Globus pallidus (tissue), 1 donor: ENCODE results near the gene CAMKMT.
"Not testable (repeated sequence)": the region's sequence is repeated elsewhere in the genome, so short reads cannot be mapped to it uniquely, and the experiment has no call there.

ENCODE experiments used
- DNase-seq: peaks from one replicate; pipeline ENCODE4 v3.0.0-alpha.2; 2015; ENCODE audit warnings: low spot score

Gene CAMKMT

DNA sequence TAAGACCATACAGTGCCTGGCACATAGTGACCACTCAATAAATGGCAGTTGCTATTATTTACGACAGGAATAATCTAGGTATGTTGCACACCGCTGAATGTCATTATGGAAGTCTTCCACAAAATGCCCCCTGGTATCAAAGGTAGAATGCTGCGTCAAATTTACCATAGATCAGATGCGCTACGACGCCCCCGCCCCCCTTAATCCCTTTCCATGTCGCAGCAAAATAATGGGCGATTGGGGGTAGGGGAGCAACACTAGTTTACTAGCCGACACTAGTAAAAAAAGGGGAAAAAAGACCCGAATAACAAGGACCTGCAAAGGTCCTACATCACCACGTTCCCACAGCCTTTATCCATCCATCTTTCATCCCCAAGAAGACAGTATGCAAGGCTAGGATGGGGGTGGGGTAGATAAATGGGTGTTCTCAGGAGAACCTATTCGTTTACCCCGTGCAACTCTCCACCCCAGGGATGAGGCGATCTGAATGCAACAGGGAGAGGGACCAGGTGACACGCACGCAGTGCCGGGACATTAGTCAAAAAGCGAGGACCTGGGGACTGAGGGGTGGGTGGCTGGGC is 908 bp upstream of the CAMKMT start:
- no peak for DNase-seq

DNA sequence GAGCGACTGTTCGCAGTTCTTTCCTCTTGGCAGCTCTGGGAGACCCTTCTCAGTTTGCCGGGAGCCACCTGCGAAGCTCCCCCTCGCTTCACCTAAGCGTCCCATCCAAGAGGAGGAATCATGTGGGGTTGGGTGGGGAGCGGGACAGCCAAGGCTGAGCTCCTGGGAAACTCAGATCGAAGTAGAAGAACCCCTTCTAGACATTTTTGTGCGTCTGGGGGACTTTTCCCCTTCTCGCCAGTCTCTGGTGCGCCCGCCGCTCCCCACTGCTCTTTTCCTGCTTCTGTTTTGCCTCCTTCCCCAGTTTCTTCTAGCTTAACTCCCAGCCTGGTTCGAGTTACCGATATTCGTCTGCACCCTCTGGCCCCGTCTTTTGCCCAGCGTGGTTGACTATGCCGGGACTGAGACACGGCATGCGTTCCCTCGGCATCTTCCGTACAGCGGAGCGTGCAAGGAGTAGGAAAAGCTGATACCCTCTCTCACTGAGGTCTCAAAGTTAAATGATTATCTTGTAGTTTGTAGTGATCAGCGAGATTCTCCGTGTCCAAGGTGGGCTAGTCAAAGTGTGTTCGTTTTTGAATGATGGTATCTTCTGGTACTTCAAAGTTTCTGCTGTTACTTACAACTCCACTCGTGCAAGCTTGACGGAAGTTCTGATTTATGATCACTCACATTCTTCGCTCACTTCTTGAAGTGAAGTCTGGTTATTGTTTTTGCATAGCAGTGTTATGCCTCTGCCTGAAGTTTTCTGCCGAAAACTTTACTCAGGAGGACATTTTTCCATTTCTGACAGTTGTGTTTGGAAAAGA is 664 bp downstream of the CAMKMT start:
- peak; percentile 25 for DNase-seq

DNA sequence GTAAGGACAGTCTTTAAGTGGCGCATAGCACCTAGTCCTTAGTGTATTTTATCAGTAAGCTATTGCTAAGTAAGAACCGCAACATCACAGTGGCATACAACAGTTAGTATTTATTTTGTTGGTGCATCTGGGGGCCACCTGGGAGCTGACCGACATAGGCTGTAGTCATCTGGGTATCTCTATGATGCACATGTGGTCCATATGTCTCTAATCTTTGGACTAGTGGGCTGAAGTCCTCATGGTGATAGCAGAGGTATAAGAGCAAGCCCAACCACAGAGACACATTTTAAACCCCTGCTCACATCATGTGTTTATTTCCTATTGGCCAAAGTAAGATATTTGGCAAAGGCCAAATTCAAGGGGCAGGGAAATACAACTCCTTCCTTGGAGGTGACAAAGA is 2.9 kb downstream of the CAMKMT start:
- no peak for DNase-seq

DNA sequence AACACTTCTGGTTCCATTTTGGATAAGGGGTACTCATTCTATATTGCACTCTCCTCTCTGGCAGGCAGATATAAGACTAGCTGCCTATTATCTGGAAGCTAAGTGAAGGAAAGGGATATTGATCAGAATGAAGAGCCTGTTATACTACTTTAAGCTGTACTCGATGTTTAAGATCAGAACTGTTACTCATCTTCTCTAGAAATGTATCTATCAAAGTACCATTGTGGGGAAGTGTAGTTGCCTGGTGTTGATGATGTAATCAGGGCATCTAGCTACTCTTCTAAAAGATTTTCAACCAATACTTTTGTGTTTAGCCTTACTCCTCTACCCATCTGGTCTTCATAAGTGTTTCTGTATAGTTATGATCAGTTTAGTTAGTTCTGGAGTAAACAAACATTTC is 5.8 kb downstream of the CAMKMT start:
- DNase-seq: no peak

DNA sequence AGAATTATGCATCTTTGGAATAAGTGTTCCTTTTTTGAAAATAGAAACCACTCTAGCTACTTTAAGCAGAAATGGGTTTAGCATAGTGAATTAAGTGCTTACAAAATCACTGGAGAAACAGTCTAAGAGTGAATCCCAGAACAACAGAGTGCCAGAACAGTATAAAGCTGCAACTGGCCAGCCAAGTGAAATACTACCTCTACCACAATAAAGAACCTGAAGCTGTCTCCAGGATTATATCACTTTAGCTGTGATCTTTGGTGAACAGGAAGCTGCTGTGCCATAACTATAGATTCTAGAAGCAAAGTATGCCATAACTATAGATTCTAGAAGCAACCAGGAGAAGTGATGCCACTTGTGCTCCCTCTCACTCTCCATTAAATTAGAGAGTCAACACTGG is 7.6 kb downstream of the CAMKMT start:
- DNase-seq: no peak

DNA sequence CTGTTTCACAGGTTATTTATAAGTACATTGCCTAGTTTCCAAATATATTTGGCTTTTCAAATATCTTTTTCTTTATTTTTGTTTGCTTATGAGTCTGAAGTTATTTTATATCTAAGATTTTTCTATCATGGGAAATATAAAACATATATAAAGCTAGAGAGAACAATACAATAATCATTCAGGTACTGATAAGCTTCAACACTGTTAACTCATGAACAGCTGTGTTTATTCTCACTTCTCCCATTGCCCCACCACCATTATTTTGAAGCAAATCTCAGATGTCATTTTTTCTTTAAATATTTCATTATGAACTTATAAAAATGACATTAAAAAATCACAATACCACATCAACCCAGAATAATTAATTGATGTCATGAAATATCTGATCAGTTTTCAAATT is 9.7 kb downstream of the CAMKMT start:
- no peak for DNase-seq

DNA sequence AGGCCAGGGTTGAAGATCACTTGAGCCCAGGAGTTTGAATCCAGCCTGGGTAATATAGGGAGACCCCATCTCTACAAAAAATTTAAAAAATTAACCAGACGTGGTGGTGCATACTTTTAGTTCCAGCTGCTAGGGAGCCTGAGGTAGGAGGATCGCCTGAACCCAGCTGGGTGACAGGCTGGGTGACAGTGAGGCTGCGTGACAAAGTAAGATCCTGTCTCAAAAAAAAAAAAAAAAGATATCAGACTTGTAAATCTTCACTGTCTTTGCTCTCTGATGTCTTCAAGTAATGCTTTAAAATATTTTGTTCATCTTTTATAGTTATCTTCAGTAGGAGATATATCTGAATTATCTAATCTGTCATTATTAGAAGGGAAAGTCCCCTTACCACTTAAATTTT is 10.5 kb downstream of the CAMKMT start:
- no peak for DNase-seq

DNA sequence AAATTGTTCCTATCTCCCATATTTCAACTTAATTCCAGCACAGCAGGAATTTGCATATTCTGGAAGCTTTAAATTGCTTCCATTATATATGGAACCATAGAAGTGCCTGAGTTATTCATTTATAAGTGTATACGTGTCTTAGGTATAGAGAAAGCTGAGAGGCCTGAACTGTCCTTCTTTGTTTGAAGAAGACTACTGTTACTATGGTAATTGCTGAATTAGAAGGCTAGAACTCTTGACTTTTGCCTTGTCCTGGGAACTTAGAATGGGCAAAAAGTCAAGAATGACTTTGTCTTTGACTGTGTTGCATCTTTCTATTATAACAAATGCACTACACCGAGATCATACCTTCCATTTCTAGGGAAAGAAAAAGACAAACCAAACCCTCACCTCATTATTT is 15.7 kb downstream of the CAMKMT start:
- DNase-seq: no peak

DNA sequence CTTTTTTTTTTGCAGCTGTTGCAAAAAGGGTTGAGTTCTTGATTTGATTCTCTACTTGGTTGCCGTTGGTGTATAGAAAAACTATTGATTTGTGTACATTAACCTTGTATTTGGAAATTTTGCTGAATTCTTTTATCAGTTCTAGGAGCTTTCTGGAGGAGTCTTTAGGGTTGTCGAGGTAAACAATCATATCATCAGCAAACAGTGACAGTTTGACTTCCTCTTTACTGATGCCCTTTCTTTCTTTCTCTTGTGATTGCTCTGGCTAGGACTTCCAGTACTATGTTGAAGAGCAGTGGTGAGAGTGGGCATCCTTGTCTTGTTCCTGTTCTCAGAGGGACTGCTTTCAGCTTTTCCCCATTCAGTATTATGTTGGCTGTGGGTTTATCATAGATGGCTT is 23.5 kb downstream of the CAMKMT start:
- DNase-seq: not testable (repeated sequence)

DNA sequence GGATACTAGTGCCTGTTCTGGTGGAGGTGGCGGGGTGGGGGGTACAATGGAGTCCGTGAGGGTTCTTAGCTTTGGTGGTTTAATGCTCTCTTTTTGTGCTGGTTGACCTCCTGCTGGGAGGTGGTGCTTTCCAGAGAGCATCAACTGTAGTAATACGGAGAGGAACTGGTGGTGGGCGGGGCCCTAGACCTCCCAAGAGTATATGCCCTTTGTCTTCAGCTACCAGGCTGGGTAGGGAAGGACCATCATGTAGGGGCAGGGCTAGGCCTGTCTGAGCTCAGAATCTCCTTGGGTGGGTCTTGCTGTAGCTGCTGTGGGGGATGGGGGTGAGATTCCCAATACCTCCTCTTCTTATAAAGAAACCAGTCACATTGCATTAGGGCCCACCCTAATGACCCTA is 27.1 kb downstream of the CAMKMT start:
- DNase-seq: no peak

DNA sequence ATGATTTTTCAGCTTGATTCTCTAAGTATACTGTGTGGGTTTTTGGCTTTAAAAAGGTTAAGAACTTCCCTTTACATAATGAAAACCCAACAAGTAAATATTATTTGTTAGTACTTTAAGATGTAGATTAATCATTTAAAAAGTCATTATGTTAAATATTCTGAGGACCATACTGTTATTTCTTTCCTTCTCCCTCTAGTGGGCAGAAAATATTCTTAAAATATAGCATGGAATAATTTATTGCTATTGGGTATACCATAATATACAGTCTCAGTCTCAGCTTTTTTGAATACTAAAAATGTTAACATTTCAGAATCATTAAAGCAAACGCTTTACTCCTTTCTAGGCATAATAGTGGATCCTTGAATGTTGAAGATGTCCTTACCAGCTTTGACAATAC is 28.1 kb downstream of the CAMKMT start:
- no peak for DNase-seq

DNA sequence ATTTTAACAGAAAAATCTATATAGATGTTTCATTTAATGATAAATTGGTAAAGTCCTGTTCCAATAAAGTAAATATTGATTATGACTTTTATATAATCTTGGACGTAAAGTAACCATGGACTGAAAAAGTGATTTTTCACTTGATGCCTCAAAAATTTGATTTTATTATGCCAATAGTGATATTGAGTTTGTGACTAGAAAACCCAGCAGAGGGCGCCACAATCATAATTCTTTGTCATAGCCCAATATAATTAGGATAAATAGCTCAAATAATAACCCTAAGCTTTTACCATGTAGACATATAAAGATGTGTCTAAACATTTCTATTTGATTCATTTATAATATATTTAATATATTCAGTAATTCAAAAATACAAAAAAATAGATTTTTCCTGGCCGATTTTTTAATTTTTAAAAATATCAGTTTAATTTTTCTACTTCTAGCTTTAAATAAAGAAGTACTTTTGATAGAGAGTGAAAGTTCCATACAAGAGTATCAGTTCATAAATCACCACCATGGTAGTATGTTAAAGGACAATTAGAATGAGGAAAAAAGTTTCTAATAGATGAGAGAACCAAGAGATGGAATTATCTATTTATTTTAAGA is 30.7 kb downstream of the CAMKMT start:
- DNase-seq: peak; percentile 33

DNA sequence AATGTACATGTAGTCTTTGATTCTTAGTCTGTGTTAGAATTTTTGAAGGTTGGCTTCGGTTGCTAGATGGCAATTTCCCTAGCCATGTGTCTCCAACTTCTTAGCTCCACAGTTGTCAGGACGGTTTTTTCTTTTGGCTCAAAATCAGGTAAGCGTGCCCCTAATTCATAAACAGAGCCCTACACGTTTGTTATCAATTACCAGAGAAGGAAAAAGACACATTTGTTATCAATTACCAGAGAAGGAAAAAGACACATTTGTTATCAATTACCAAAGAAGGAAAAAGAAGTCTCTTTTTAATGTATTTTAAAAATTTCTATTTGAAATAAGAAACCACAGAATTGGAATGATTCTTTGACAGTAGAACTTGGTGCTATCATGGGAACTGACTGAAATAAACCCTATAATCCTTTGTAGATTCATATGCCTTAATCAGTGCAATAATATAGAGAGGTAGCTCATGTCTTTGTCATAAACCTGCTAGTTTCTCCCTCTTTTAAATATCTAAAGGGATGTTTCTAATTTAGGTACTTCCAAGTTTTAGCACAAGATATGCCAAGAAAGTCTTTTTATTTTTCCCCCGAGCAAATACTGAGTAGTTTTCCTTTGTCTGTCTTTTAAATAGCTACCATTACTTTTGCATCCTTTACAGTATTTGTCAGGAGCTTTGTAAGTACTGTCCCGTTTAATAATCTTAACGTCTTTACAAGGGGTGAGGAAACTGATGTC is 35.9 kb downstream of the CAMKMT start:
- no peak for DNase-seq

DNA sequence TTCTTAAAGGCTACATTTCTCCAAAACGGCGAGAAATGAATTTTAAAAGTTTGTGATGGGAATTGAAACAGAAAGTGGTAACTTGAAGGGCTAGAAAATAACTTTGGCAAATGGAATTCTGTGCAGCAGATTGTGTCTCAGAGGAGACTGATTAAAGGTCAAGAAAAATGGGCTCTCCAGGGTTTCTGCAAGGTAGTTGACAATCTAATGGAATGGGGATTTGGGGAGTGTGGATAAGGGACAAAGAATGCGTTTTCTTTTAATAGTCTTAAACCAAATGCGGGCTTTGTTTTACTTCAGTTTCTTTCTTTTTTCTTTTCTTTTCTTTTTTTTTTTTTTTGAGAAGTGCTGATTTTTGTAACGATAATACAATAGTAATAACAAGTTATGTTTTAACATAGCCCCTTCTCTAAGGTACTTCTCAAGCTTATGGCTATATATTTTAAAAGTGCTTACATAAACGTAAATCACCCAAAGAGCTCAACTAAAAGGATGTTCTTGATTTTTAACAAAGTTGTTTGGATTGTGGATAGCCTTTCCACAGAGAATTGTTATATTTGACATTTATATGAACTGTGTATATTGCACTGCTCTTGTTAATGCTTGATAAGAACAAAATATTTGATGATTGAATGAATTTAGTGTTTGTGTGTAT is 36.6 kb downstream of the CAMKMT start:
- DNase-seq: no peak

DNA sequence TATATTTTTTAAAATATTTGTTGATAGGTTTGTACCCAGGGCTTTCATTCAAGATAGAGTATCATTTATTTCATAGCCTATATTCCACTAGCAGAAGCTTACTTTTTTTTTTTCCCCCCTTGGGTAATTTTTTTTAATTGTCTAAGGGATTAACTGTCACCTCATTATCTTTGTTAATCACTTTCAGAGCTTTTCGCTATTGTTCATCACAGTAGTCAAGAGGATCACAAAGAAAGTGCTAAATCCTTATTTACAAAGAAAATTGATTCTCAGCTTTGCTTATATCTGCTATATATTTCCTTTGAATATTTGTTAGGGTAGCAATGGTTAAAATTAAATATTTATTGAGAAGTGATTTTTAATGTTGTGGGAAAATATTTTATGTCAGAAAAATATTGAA is 59.0 kb downstream of the CAMKMT start:
- no peak for DNase-seq

DNA sequence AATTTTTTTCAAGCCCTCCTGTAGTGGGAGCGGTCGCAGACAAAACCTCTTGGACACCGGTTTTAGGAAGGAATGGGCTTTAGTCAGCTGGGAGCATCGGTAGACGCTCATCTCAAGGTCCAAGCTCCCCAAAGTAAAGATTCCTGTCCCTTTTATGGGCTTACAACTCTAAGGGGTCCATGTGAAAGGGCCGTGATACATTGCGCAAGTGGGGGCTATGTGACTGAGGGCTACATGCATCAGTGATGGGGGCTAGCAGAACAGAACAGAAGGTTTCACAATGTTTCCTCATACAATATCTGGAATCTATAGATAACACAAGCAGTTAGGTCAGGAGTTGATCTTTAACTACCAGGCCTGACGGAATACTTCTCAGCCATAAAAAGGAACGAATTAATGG is 62.5 kb downstream of the CAMKMT start:
- no peak for DNase-seq

DNA sequence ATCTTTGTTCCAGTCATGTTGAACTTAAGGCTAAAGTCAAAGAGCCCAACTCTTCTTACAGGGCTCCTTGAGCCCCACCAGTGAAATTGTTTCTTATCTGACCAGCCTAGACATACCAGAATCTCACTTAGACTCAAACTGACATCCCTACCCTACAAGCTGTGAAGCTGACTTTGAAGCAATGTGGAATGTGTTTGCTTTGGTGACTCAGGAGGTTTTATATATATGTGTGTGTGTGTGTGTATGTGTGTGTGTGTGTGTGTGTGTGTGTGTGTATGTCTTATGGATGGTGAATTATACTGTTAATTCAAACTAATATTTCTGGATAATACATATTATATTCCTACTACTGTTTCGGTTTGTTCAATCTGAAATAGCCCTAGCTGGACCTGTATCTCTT is 67.3 kb downstream of the CAMKMT start:
- no peak for DNase-seq

DNA sequence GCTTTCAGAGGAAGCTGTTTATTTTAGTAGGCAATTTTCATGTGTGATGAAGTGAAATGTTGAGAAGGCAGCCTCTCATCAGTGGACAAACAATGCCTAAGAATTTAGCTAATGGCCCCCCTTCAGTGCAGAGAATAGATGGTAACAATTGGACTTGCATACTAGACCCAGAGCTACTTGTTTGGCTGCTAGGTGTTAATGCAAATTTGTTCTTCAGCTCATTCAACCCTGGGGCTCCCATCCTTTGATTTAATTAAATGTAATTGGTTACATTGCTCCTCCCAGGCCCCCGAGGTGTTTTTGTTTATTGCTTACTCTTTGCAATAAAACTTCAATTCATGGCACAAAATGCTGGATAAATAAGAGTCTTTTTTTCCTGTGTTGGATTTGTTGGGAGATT is 68.6 kb downstream of the CAMKMT start:
- DNase-seq: no peak

DNA sequence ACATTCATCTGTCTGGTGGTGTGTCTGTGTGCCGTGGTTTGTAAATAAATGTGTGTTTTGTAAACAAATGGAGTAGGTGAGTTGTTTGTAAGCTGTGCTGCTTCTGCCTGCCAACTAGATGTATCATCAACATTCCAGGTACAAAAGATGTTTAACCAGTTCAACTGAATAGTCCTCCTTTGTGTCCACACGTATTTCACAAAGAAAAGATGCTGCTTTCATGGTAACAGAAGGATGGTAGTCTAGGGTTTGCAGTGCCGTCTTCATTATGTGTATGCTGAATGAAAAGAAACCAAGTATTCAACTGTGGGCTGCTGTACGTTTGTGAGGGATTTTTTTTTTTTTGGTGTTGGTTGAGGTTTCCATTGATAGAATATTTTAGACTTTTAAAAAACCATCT is 72.1 kb downstream of the CAMKMT start:
- no peak for DNase-seq

DNA sequence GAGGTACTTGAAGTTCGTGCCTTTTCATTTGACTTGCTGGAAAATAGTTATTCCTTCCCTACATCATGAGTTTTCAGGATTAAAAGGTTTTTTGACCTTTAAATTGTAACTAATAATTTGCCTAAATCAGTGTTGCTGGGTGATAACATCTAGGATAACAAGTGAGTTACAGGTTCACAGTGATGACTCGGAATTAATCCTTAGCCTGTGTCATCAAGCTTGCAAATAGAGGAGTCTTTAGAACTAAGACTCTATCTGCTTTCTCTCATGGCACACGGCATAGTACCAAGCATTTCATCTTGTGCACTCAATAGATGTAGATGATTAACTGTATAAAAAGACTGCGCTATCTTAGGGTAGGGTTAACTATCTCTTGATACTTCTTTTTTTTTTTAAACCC is 79.5 kb downstream of the CAMKMT start:
- no peak for DNase-seq

DNA sequence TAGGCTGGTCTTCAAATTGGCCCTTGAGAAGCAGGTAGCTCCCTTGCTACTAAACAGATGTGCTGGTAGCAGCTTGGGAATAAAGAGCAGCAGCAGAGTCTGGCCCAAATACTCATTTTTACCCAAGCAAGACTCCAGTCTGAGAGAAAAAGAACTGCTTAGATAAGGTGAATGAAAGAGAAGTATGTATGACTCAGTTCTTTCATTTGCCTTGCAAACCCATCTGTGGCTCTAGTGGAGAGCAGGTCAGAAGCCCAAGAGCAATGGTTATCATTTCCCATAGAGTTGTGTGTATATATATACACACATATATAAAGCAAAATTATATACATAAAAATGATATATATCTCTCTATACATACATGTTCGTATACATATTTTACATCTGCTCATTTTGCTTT is 80.3 kb downstream of the CAMKMT start:
- no peak for DNase-seq

DNA sequence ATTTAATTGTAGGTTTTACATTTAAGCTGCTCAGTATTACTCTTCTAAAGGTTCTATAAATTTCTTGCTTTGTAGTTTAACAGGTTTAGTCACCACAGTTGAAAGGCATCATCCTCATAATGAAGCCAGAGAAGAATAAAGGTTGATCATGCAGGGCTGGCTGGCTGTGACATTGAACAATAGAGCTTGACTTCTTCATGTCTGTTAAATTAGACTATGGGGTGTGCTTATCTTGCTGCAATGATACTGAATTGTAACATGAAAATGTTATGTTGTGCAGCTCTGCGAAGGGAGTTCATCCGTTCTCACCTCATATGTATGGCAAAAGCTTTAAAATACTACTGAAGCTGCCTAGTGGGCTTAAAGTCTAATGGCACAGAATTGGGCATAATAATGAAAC is 81.8 kb downstream of the CAMKMT start:
- DNase-seq: no peak
